NB4 (cell line): ENCODE results near the gene U2AF1.
"Not testable (repeated sequence)": the region's sequence is repeated elsewhere in the genome, so short reads cannot be mapped to it uniquely, and the experiment has no call there.

Experiments
- DNase-seq: peaks from one replicate; pipeline ENCODE4 v3.0.0; 2010; ENCODE audit warnings: low read depth
- H3K4me3 ChIP-seq: one replicate; pipeline ENCODE4 v1.5.1; 2011; ENCODE audit warnings: mild to moderate bottlenecking, low read depth, low read length, moderate library complexity

Gene U2AF1

GRCh38 chr21:43089463-43089862 lies 17.9 kb downstream of the U2AF1 start:
- DNase-seq, H3K4me3 ChIP-seq: not testable (repeated sequence)

GRCh38 chr21:43082587-43083300 lies 24.6 kb downstream of the U2AF1 start:
- not testable (repeated sequence) for DNase-seq, H3K4me3 ChIP-seq

GRCh38 chr21:43076643-43077042 lies 30.7 kb downstream of the U2AF1 start:
- not testable (repeated sequence) for H3K4me3 ChIP-seq, DNase-seq

- not testable (repeated sequence) for H3K4me3 ChIP-seq, DNase-seq
Observed at GRCh38 chr21:43076023-43076637, 31.2 kb downstream of the U2AF1 start.

GRCh38 chr21:43075170-43076022 lies 32.0 kb downstream of the U2AF1 start, which contains the start of gene CBS:
Gene CBS, minus strand, starts transcription at chr21:43075835. Its CDS starts 3,642 bp downstream, at chr21:43072193.
- DNase-seq, H3K4me3 ChIP-seq: not testable (repeated sequence)

GRCh38 chr21:43074401-43075169 lies 32.8 kb downstream of the U2AF1 start:
- H3K4me3 ChIP-seq, DNase-seq: not testable (repeated sequence)

GRCh38 chr21:43072742-43073141 lies 34.6 kb downstream of the U2AF1 start:
- not testable (repeated sequence) for DNase-seq, H3K4me3 ChIP-seq

- DNase-seq, H3K4me3 ChIP-seq: not testable (repeated sequence)
Observed at GRCh38 chr21:43069682-43070081, 37.7 kb downstream of the U2AF1 start.

- DNase-seq, H3K4me3 ChIP-seq: not testable (repeated sequence)
Observed at GRCh38 chr21:43068065-43068464, 39.3 kb downstream of the U2AF1 start.

- not testable (repeated sequence) for H3K4me3 ChIP-seq, DNase-seq
Observed at GRCh38 chr21:43066690-43067089, 40.7 kb downstream of the U2AF1 start.

GRCh38 chr21:43065991-43066390 lies 41.4 kb downstream of the U2AF1 start:
- not testable (repeated sequence) for DNase-seq, H3K4me3 ChIP-seq

GRCh38 chr21:43064265-43064917 lies 43.0 kb downstream of the U2AF1 start:
- DNase-seq, H3K4me3 ChIP-seq: not testable (repeated sequence)

GRCh38 chr21:43062955-43063664 lies 44.3 kb downstream of the U2AF1 start:
- H3K4me3 ChIP-seq, DNase-seq: not testable (repeated sequence)

- H3K4me3 ChIP-seq, DNase-seq: not testable (repeated sequence)
Observed at GRCh38 chr21:43053112-43053511, 54.3 kb downstream of the U2AF1 start.

- DNase-seq, H3K4me3 ChIP-seq: not testable (repeated sequence)
Observed at GRCh38 chr21:43045876-43046821, 61.2 kb downstream of the U2AF1 start.

- not testable (repeated sequence) for DNase-seq, H3K4me3 ChIP-seq
Observed at GRCh38 chr21:43045165-43045875, 62.0 kb downstream of the U2AF1 start.
